ENCODE measurements around the gene SAMD3. TPM values are rescaled to one million over a fixed set of nuclear protein-coding genes. Genes with fewer than 3 reads are reported as not detected.

SAMD3 gene
- total and polyA plus RNA-seq, 2 of the 4 experiments (the other 2 are of a cell fraction): 3.0 to 3.9 TPM

DNA sequence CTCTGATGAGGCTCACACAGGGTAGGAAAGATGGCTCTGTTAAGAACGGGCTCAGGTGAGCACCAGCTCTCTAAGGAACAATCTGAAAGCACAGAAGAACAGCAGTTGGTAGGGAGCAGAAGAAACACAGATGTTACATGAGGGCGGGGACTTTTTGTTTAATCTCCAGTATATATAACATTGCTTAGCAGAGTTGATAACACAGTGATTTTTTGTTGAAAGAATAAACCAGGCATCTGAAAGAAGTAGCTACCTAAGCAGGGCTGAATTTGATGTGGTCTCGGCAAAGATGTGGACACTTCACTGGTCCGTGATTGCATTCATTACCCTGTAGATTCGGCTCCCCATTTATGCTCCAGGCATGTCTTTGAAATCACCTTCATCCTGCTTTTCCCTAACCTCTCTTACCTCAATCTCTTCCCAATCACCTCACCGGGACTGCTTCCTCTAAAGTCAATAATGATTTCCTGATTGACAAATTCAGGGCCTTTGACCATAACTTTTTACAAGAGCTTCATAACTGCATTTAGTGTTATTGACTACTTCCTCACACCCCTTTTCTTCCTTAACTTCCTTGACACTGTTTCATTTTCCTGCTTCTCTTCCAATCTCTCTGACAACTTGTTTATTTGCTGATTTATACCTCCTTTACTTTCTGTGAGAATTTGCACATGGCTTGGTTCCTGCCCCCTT is 34.4 kb downstream of the SAMD3 start:
- dilution Hi-C loops (cut with HindIII; ENCODE audit: low sequenced_read_pairs, unreplicated experiment): no loop called here
- no peak overlapping the region for H3K27ac ChIP-seq (ENCODE audit: insufficient read depth, low read length)
- H2BK120ac ChIP-seq (ENCODE audit: low read depth, low read length): no peak overlapping the region
- no peaks in the 10 kb centered on the region for H3K36me3 ChIP-seq (ENCODE audit: control insufficient read depth, insufficient read depth, low read length)
- no peak overlapping the region for H4K91ac ChIP-seq (ENCODE audit: insufficient read depth, low read depth, low read length)
- 68% methylated on average over 4 of the region's 6 CpGs; no CpG with 5 or more reads in 1 of the 2 experiments for WGBS, 2 experiments (ENCODE audit: extremely low coverage in 2 of 2, insufficient read length in 1 of 2)
- no TSS peak for BruUV-seq (replicated peaks)
- TF ChIP-seq, protein P1, sequence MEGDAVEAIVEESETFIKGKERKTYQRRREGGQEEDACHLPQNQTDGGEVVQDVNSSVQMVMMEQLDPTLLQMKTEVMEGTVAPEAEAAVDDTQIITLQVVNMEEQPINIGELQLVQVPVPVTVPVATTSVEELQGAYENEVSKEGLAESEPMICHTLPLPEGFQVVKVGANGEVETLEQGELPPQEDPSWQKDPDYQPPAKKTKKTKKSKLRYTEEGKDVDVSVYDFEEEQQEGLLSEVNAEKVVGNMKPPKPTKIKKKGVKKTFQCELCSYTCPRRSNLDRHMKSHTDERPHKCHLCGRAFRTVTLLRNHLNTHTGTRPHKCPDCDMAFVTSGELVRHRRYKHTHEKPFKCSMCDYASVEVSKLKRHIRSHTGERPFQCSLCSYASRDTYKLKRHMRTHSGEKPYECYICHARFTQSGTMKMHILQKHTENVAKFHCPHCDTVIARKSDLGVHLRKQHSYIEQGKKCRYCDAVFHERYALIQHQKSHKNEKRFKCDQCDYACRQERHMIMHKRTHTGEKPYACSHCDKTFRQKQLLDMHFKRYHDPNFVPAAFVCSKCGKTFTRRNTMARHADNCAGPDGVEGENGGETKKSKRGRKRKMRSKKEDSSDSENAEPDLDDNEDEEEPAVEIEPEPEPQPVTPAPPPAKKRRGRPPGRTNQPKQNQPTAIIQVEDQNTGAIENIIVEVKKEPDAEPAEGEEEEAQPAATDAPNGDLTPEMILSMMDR (conservative IDR thresholded peaks at IDR 0.05; ENCODE audit: low read depth, low read length): no peak
- TF ChIP-seq, protein P2, sequence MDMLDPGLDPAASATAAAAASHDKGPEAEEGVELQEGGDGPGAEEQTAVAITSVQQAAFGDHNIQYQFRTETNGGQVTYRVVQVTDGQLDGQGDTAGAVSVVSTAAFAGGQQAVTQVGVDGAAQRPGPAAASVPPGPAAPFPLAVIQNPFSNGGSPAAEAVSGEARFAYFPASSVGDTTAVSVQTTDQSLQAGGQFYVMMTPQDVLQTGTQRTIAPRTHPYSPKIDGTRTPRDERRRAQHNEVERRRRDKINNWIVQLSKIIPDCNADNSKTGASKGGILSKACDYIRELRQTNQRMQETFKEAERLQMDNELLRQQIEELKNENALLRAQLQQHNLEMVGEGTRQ (IDR thresholded peaks at IDR 0.05; ENCODE audit: low read depth, low read length): no peak
- H3K27me3 ChIP-seq (ENCODE audit: control insufficient read depth, insufficient read depth, low read length): no peaks in the 10 kb centered on the region
- H3K9me1 ChIP-seq (ENCODE audit: insufficient read depth, low read length): no peaks in the 10 kb centered on the region
- H4K8ac ChIP-seq (ENCODE audit: low read depth in 2 of 2, low read length in 2 of 2): no peak overlapping the region
- DNase-seq (no peak), ATAC-seq (ENCODE audit: low read depth) (no peak)
- no peak overlapping the region for H4K5ac ChIP-seq (ENCODE audit: low read depth, low read length)
- no peak overlapping the region for H3K4ac ChIP-seq (ENCODE audit: low read depth, low read length)
- no peak overlapping the region for H3K4me2 ChIP-seq (ENCODE audit: low read depth, low read length)
- H3K14ac ChIP-seq (replicated peaks; ENCODE audit: low read depth, low read length): no peak overlapping the region
- no peak overlapping the region for H3K4me3 ChIP-seq (ENCODE audit: insufficient read depth, low read depth, low read length)
- CTCF ChIA-PET: interaction anchor here (0.7 to 1.6 kb wide), 3 partner anchors 21 to 623 kb away, joined by 3 to 4 read pairs (median 4); no protein-coding TSS in a partner anchor
- no peak overlapping the region for H3K23ac ChIP-seq (ENCODE audit: low read depth, low read length)
- H2BK15ac ChIP-seq (ENCODE audit: low read depth, low read length): no peak overlapping the region
- H2AFZ ChIP-seq (replicated peaks; ENCODE audit: low read length, poor library complexity): no peak overlapping the region
- in situ Hi-C loops (cut with MboI; ENCODE audit: low sequenced_read_pairs): no loop called here
- H2AK9ac ChIP-seq (replicated peaks; ENCODE audit: low read depth, low read length, poor library complexity): no peak overlapping the region
- H2BK5ac ChIP-seq (ENCODE audit: low read depth, low read length, poor library complexity, severe bottlenecking): no peak overlapping the region
- no peaks in the 10 kb centered on the region for H4K20me1 ChIP-seq (ENCODE audit: insufficient read depth, low read length)
- H3K79me1 ChIP-seq (ENCODE audit: low read depth in 1 of 2, low read length in 2 of 2): no peaks in the 10 kb centered on the region
- POLR2A ChIA-PET (ENCODE audit: unreplicated experiment): no interaction called here
- no peaks in the 10 kb centered on the region for H3K4me1 ChIP-seq (ENCODE audit: control insufficient read depth, insufficient read depth, low read length)
- H3K9ac ChIP-seq (ENCODE audit: low read depth, low read length): no peak overlapping the region
- H3K9me3 ChIP-seq (ENCODE audit: control insufficient read depth, insufficient read depth, low read length): no peaks in the 10 kb centered on the region
- intact Hi-C loops (cut with micrococcal nuclease): no loop called here
- no peak overlapping the region for H3K56ac ChIP-seq (ENCODE audit: extremely low read depth, insufficient read depth, low read length)
- H2AK5ac ChIP-seq (ENCODE audit: low read depth, low read length): no peak overlapping the region
- H2BK20ac ChIP-seq (ENCODE audit: low read depth, low read length): no peak overlapping the region
- no peak overlapping the region for H3K18ac ChIP-seq (ENCODE audit: low read depth, low read length)
